ENCODE measurements around the gene CDH4. TPM values are rescaled to one million over a fixed set of nuclear protein-coding genes. Genes with fewer than 3 reads are reported as not detected.
A peak's percentile ranks its signal among the peaks of the same experiment; 100 is the strongest.

CDH4 gene
- polyA plus RNA-seq, 1 donor from 2014 or later: not detected

GRCh38 chr20:61765081-61765870 lies 513.2 kb downstream of the CDH4 start:
- no peaks in the 10 kb centered on the region for H3K36me3 Mint-ChIP-seq
- H3K9me3 Mint-ChIP-seq: peaks cover 0 to 3% (median 0%) of the 10 kb centered on the region in 3 donors
- peaks cover 2% of the 10 kb centered on the region for H3K27me3 Mint-ChIP-seq
- no peak overlapping the region for H3K4me3 Mint-ChIP-seq
- no peak overlapping the region for H3K27ac Mint-ChIP-seq
- H3K4me1 Mint-ChIP-seq: no peaks in the 10 kb centered on the region

- no peaks in the 10 kb centered on the region for H3K36me3 Mint-ChIP-seq
- peaks cover 0 to 3% (median 0%) of the 10 kb centered on the region in 3 donors for H3K9me3 Mint-ChIP-seq
- no peak overlapping the region for H3K27ac Mint-ChIP-seq
- H3K4me1 Mint-ChIP-seq: no peaks in the 10 kb centered on the region
- peaks cover 2% of the 10 kb centered on the region for H3K27me3 Mint-ChIP-seq
- no peak overlapping the region for H3K4me3 Mint-ChIP-seq
Measured at GRCh38 chr20:61765871-61766654, 514.0 kb downstream of the CDH4 start.

- Mint-ChIP-seq H3K9me3 (peaks cover 0 to 3% (median 0%) of the 10 kb centered on the region in 3 donors), H3K4me1 (no peaks in the 10 kb centered on the region), H3K36me3 (no peaks in the 10 kb centered on the region), H3K27ac (no peak overlapping the region), H3K27me3 (peaks cover 2% of the 10 kb centered on the region), H3K4me3 (no peak overlapping the region)
Measured at GRCh38 chr20:61766921-61767610, 515.0 kb downstream of the CDH4 start.

GRCh38 chr20:61767761-61768494 lies 515.9 kb downstream of the CDH4 start:
- Mint-ChIP-seq H3K27ac (no peak overlapping the region), H3K27me3 (peaks cover 2% of the 10 kb centered on the region), H3K9me3 (peaks cover 0 to 3% (median 0%) of the 10 kb centered on the region in 3 donors), H3K4me3 (no peak overlapping the region), H3K4me1 (no peaks in the 10 kb centered on the region), H3K36me3 (no peaks in the 10 kb centered on the region)

GRCh38 chr20:61768571-61769285 lies 516.7 kb downstream of the CDH4 start:
- H3K36me3 Mint-ChIP-seq: no peaks in the 10 kb centered on the region
- H3K4me3 Mint-ChIP-seq: no peak overlapping the region
- no peak overlapping the region for H3K27ac Mint-ChIP-seq
- H3K27me3 Mint-ChIP-seq: no peaks in the 10 kb centered on the region
- no peaks in the 10 kb centered on the region for H3K4me1 Mint-ChIP-seq
- H3K9me3 Mint-ChIP-seq: peaks cover 0 to 3% (median 0%) of the 10 kb centered on the region in 3 donors

- Mint-ChIP-seq H3K36me3 (no peaks in the 10 kb centered on the region), H3K9me3 (peaks cover 0 to 4% (median 0%) of the 10 kb centered on the region in 3 donors), H3K4me1 (no peaks in the 10 kb centered on the region), H3K27ac (no peak overlapping the region), H3K4me3 (no peak overlapping the region), H3K27me3 (no peaks in the 10 kb centered on the region)
Measured at GRCh38 chr20:61769286-61769832, 517.3 kb downstream of the CDH4 start.

GRCh38 chr20:61770113-61770585 lies 518.1 kb downstream of the CDH4 start:
- no peak overlapping the region for H3K27ac Mint-ChIP-seq
- no peaks in the 10 kb centered on the region for H3K36me3 Mint-ChIP-seq
- no peak overlapping the region for H3K4me3 Mint-ChIP-seq
- H3K4me1 Mint-ChIP-seq: no peaks in the 10 kb centered on the region
- peaks cover 0 to 6% (median 3%) of the 10 kb centered on the region in 3 donors for H3K9me3 Mint-ChIP-seq
- no peaks in the 10 kb centered on the region for H3K27me3 Mint-ChIP-seq

GRCh38 chr20:61771805-61772350 lies 519.8 kb downstream of the CDH4 start:
- H3K4me3 Mint-ChIP-seq: no peak overlapping the region
- peaks cover 0 to 3% (median 3%) of the 10 kb centered on the region in 3 donors for H3K9me3 Mint-ChIP-seq
- no peaks in the 10 kb centered on the region for H3K4me1 Mint-ChIP-seq
- no peaks in the 10 kb centered on the region for H3K36me3 Mint-ChIP-seq
- H3K27ac Mint-ChIP-seq: no peak overlapping the region
- no peaks in the 10 kb centered on the region for H3K27me3 Mint-ChIP-seq

GRCh38 chr20:61772828-61773631 lies 521.0 kb downstream of the CDH4 start:
- no peaks in the 10 kb centered on the region for H3K27me3 Mint-ChIP-seq
- no peaks in the 10 kb centered on the region for H3K36me3 Mint-ChIP-seq
- no peaks in the 10 kb centered on the region for H3K4me1 Mint-ChIP-seq
- peaks cover 2 to 3% (median 3%) of the 10 kb centered on the region in 3 donors for H3K9me3 Mint-ChIP-seq
- no peak overlapping the region for H3K4me3 Mint-ChIP-seq
- H3K27ac Mint-ChIP-seq: no peak overlapping the region

- H3K27me3 Mint-ChIP-seq: no peaks in the 10 kb centered on the region
- H3K4me1 Mint-ChIP-seq: no peaks in the 10 kb centered on the region
- H3K27ac Mint-ChIP-seq: no peak overlapping the region
- H3K9me3 Mint-ChIP-seq: peaks cover 3 to 4% (median 3%) of the 10 kb centered on the region in 3 donors
- H3K36me3 Mint-ChIP-seq: no peaks in the 10 kb centered on the region
- no peak overlapping the region for H3K4me3 Mint-ChIP-seq
Measured at GRCh38 chr20:61773926-61774587, 522.0 kb downstream of the CDH4 start.

- no peaks in the 10 kb centered on the region for H3K4me1 Mint-ChIP-seq
- peak overlapping the region in 1 of 4 donors; percentile 28 for H3K4me3 Mint-ChIP-seq
- H3K9me3 Mint-ChIP-seq: peaks cover 3 to 4% (median 4%) of the 10 kb centered on the region in 3 donors
- H3K27me3 Mint-ChIP-seq: no peaks in the 10 kb centered on the region
- no peaks in the 10 kb centered on the region for H3K36me3 Mint-ChIP-seq
- H3K27ac Mint-ChIP-seq: no peak overlapping the region
Measured at GRCh38 chr20:61775423-61775822, 523.4 kb downstream of the CDH4 start.

GRCh38 chr20:61776491-61777075 lies 524.5 kb downstream of the CDH4 start:
- no peaks in the 10 kb centered on the region for H3K27me3 Mint-ChIP-seq
- H3K36me3 Mint-ChIP-seq: no peaks in the 10 kb centered on the region
- H3K4me1 Mint-ChIP-seq: no peaks in the 10 kb centered on the region
- H3K27ac Mint-ChIP-seq: no peak overlapping the region
- no peak overlapping the region for H3K4me3 Mint-ChIP-seq
- peaks cover 8 to 16% (median 9%) of the 10 kb centered on the region in 3 donors for H3K9me3 Mint-ChIP-seq
